Measurements from ENCODE around the gene CTDSPL.

CTDSPL gene

GRCh38 chr3:37890522-37890921 is 28.8 kb downstream of the CTDSPL start:
- DNase-seq (ENCODE audit: low read depth in 1 of 2, low spot score in 1 of 2), result no peak

GRCh38 chr3:37891227-37891626 is 29.5 kb downstream of the CTDSPL start:
- no peak for DNase-seq (ENCODE audit: low read depth in 1 of 2, low spot score in 1 of 2)

GRCh38 chr3:37892927-37893600 is 31.4 kb downstream of the CTDSPL start:
- DNase-seq (ENCODE audit: low read depth in 1 of 2, low spot score in 1 of 2), result no peak

- DNase-seq (ENCODE audit: low read depth in 1 of 2, low spot score in 1 of 2), result no peak
Measured at GRCh38 chr3:37896827-37897226, 35.1 kb downstream of the CTDSPL start.

- DNase-seq (ENCODE audit: low read depth in 1 of 2, low spot score in 1 of 2), result no peak
Measured at GRCh38 chr3:37897763-37898162, 36.1 kb downstream of the CTDSPL start.

- DNase-seq (ENCODE audit: low read depth in 1 of 2, low spot score in 1 of 2), result no peak
Measured at GRCh38 chr3:37898424-37898823, 36.7 kb downstream of the CTDSPL start.

GRCh38 chr3:37899101-37899707 is 37.5 kb downstream of the CTDSPL start:
- DNase-seq (ENCODE audit: low read depth in 1 of 2, low spot score in 1 of 2), result no peak

- DNase-seq (ENCODE audit: low read depth in 1 of 2, low spot score in 1 of 2), result no peak
Measured at GRCh38 chr3:37899711-37900306, 38.1 kb downstream of the CTDSPL start.

GRCh38 chr3:37901721-37902120 is 40.0 kb downstream of the CTDSPL start:
- DNase-seq (ENCODE audit: low read depth in 1 of 2, low spot score in 1 of 2), result no peak

- no peak for DNase-seq (ENCODE audit: low read depth in 1 of 2, low spot score in 1 of 2)
Measured at GRCh38 chr3:37902674-37903073, 41.0 kb downstream of the CTDSPL start.

- no peak for DNase-seq (ENCODE audit: low read depth in 1 of 2, low spot score in 1 of 2)
Measured at GRCh38 chr3:37903320-37903719, 41.6 kb downstream of the CTDSPL start.

GRCh38 chr3:37903734-37904133 is 42.1 kb downstream of the CTDSPL start:
- DNase-seq (ENCODE audit: low read depth in 1 of 2, low spot score in 1 of 2), result no peak

GRCh38 chr3:37904601-37905000 is 42.9 kb downstream of the CTDSPL start:
- DNase-seq (ENCODE audit: low read depth in 1 of 2, low spot score in 1 of 2), result no peak

- DNase-seq (ENCODE audit: low read depth in 1 of 2, low spot score in 1 of 2), result no peak
Measured at GRCh38 chr3:37905346-37905745, 43.7 kb downstream of the CTDSPL start.

GRCh38 chr3:37905987-37906674 is 44.5 kb downstream of the CTDSPL start:
- no peak for DNase-seq (ENCODE audit: low read depth in 1 of 2, low spot score in 1 of 2)

- DNase-seq (ENCODE audit: low read depth in 1 of 2, low spot score in 1 of 2), result no peak
Measured at GRCh38 chr3:37906734-37907282, 45.1 kb downstream of the CTDSPL start.

- no peak for DNase-seq (ENCODE audit: low read depth in 1 of 2, low spot score in 1 of 2)
Measured at GRCh38 chr3:37907371-37907770, 45.7 kb downstream of the CTDSPL start.

- DNase-seq (ENCODE audit: low read depth in 1 of 2, low spot score in 1 of 2), result no peak
Measured at GRCh38 chr3:37907906-37908305, 46.2 kb downstream of the CTDSPL start.

GRCh38 chr3:37909067-37909911 is 47.6 kb downstream of the CTDSPL start:
- DNase-seq (ENCODE audit: low read depth in 1 of 2, low spot score in 1 of 2), result no peak

- no peak for DNase-seq (ENCODE audit: low read depth in 1 of 2, low spot score in 1 of 2)
Measured at GRCh38 chr3:37910671-37911400, 49.2 kb downstream of the CTDSPL start.

Data from activated CD4-positive, alpha-beta T cell treated with anti-CD3 and anti-CD28 coated beads, Interleukin-2, amount 50 U/mL, for 24 hours (primary cell).